ENCODE results near the gene C14orf180. TPM values are rescaled to one million over a fixed set of nuclear protein-coding genes. Genes with fewer than 3 reads are reported as not detected.

C14orf180 gene
- total and polyA plus RNA-seq, 2 of the 8 experiments (the other 6 are each of a cell fraction or from before 2014, with no cell fraction given) = not detected

DNA sequence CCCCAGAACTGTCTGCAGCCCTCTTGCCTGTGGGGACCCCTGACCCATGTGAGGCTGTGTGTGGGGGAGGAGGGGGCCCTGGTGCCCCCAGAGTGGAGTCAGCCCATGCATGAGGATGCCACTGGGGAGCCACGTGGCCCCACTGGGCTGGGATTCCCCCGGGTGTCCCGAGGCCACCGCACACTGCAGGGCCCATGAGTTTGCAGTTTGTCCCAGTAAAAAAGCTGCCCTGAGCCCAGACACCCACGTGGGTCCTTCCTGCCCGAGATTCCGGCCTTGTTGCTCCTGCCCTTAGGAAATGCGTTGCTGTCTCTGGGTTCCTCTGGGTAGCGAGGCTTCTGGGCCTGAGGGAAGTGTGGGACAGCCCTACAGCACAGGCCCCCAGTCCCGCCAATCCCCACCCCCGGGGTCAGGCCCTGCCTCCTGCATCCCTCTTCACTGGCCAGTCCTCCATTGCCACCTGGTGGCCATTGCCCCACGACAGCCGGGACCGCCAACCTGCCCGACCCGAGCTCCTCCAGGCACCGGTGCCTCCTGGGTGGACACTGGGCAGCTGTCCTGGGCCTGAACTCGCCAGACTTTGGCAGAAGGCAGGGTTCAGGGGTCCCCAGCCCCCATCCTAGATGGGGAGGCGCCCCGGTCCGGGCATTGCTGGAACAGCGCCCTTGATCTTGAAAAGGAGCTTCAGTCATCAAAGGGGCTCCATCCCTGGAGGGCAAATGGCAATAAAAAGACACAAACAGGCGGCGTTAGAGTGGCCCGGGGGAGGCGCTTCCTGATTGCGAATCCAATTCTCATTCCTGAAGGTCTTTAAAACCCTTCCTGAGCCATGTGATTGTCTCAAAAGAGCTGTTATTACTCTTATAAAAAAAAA lies 15.6 kb upstream of the C14orf180 start (continued):
- TF ChIP-seq, protein P1, sequence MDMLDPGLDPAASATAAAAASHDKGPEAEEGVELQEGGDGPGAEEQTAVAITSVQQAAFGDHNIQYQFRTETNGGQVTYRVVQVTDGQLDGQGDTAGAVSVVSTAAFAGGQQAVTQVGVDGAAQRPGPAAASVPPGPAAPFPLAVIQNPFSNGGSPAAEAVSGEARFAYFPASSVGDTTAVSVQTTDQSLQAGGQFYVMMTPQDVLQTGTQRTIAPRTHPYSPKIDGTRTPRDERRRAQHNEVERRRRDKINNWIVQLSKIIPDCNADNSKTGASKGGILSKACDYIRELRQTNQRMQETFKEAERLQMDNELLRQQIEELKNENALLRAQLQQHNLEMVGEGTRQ (IDR thresholded peaks at IDR 0.05; ENCODE audit: low read length) = no peak
- TF ChIP-seq GABPA (IDR thresholded peaks at IDR 0.05; ENCODE audit: borderline replicate concordance, insufficient read depth, low read length) = peak; percentile 79; the same call in 1 of the 2 replicates
- no peak for TF ChIP-seq ASH2L (IDR thresholded peaks at IDR 0.05; ENCODE audit: low read length)
- TF ChIP-seq RAD21 (IDR thresholded peaks at IDR 0.05 in 1 of 2, conservative IDR thresholded peaks at IDR 0.05 in 1 of 2; ENCODE audit: low read depth in 2 of 2, low read length in 2 of 2) = peak; percentile 97
- 0 out of 2 replicates have a peak, but pooled peaks have one; percentile 11 for TF ChIP-seq MAX (IDR thresholded peaks at IDR 0.05)
